Bronchial epithelial cell (primary cell): ENCODE measurements around the gene HUNK. TPM values are rescaled to one million over a fixed set of nuclear protein-coding genes. Genes with fewer than 3 reads are reported as not detected.
"Not testable (repeated sequence)": the region's sequence is repeated elsewhere in the genome, so short reads cannot be mapped to it uniquely, and the experiment has no call there.

ENCODE experiments used
- DNase-seq: peaks from one replicate; pipeline ENCODE4 v3.0.0-alpha.2; 2010; ENCODE audit warnings: low read depth
- FAIRE-seq: peaks from 2 replicates; lab custom pipeline; 2011; peaks lifted over from hg19 to GRCh38; lab: Jason Lieb, UNC
- H3K27me3 ChIP-seq: 2 replicates; pipeline ENCODE4 v1.5.1; 2011; ENCODE audit warnings: low read length; ENCODE audit not compliant: control insufficient read depth, insufficient read depth
- H3K36me3 ChIP-seq: 2 replicates; pipeline ENCODE4 v1.5.1; 2011; ENCODE audit warnings: low read length; ENCODE audit not compliant: control insufficient read depth, insufficient read depth
- H3K4me3 ChIP-seq: 2 replicates; pipeline ENCODE4 v1.5.1; 2011; ENCODE audit warnings: mild to moderate bottlenecking, low read depth, low read length, control low read depth
- CTCF ChIP-seq: IDR thresholded peaks from 2 replicates; pipeline ENCODE4 v1.5.1; 2011; ENCODE audit warnings: mild to moderate bottlenecking, moderate library complexity, low read length, control low read depth, inconsistent platforms; ENCODE audit not compliant: insufficient read depth, severe bottlenecking
- total RNA-seq: library from RNA; depleted of rRNA; stranded (reverse); fragments of >200 nt; gene quantifications from 2 replicates; pipeline ENCODE4 v1.2.1, GENCODE V29; 2014

The HUNK gene
- total RNA-seq, 1 donor from 2014 or later, result under 0.01 TPM

GRCh38 chr21:32030146-32030652 lies 157.4 kb downstream of the HUNK start:
- H3K36me3 ChIP-seq, result no peaks in the 10 kb centered on the region
- H3K27me3 ChIP-seq, result no peaks in the 10 kb centered on the region
- no peak for DNase-seq
- FAIRE-seq, result peak; percentile 68
- TF ChIP-seq CTCF, result no peak
- no peak overlapping the region for H3K4me3 ChIP-seq

GRCh38 chr21:32034850-32035249 lies 162.0 kb downstream of the HUNK start:
- no peak overlapping the region for H3K4me3 ChIP-seq
- no peak for FAIRE-seq
- H3K27me3 ChIP-seq, result no peaks in the 10 kb centered on the region

GRCh38 chr21:32035617-32036016 lies 162.8 kb downstream of the HUNK start:
- DNase-seq (no peak), FAIRE-seq (no peak)
- H3K27me3 ChIP-seq, result no peaks in the 10 kb centered on the region
- H3K36me3 ChIP-seq, result no peaks in the 10 kb centered on the region
- H3K4me3 ChIP-seq, result no peak overlapping the region
- TF ChIP-seq CTCF, result no peak

More at GRCh38 chr21:32034850-32035249, 162.0 kb downstream of the HUNK start:
- DNase-seq, result no peak
- no peak for TF ChIP-seq CTCF
- no peaks in the 10 kb centered on the region for H3K36me3 ChIP-seq

GRCh38 chr21:32036756-32037155 lies 163.9 kb downstream of the HUNK start:
- Histone ChIP-seq H3K27me3 (no peaks in the 10 kb centered on the region), H3K4me3 (no peak overlapping the region), H3K36me3 (no peaks in the 10 kb centered on the region)
- DNase-seq, result no peak
- FAIRE-seq, result no peak
- TF ChIP-seq CTCF, result no peak

- not testable (repeated sequence) for H3K27me3 ChIP-seq, DNase-seq, FAIRE-seq, H3K4me3 ChIP-seq, H3K36me3 ChIP-seq
Measured at GRCh38 chr21:32038751-32039150, 165.9 kb downstream of the HUNK start.

- TF ChIP-seq CTCF, result no peak
- Histone ChIP-seq H3K36me3 (no peaks in the 10 kb centered on the region), H3K27me3 (no peaks in the 10 kb centered on the region), H3K4me3 (no peak overlapping the region)
- DNase-seq (no peak), FAIRE-seq (peak; percentile 58)
Measured at GRCh38 chr21:32043458-32043857, 170.6 kb downstream of the HUNK start.
